BJ (cell line): ENCODE data around the gene NMRAL1. TPM values are rescaled to one million over a fixed set of nuclear protein-coding genes. Genes with fewer than 3 reads are reported as not detected.

Source experiments
- CTCF ChIA-PET: fragments of 350-600 bp; formaldehyde crosslinking; extraction: SDS; loops from one replicate; lab custom pipeline; 2021; ENCODE audit warnings: antibody characterized with exemption, inconsistent platforms; lab: Yijun Ruan, JAX
- POLR2A ChIA-PET: fragments of 300-600 bp; sonication (Branson Sonifier 250); formaldehyde crosslinking; extraction: SDS; loops from one replicate; lab custom pipeline; 2021; ENCODE audit warnings: antibody characterized with exemption; lab: Charles Lee
- DNase-seq: peaks from one replicate; pipeline ENCODE4 v3.0.0-alpha.2; 2011; ENCODE audit warnings: low read depth
- H3K27me3 ChIP-seq: 2 replicates; pipeline ENCODE4 v1.6.0; 2011; ENCODE audit warnings: low read length; ENCODE audit not compliant: control insufficient read depth, insufficient read depth
- H3K36me3 ChIP-seq: 2 replicates; pipeline ENCODE4 v1.5.1; 2011; ENCODE audit warnings: low read length; ENCODE audit not compliant: control insufficient read depth, insufficient read depth
- H3K4me3 ChIP-seq: 2 replicates; pipeline ENCODE4 v1.5.1; 2011; ENCODE audit warnings: low read depth, mild to moderate bottlenecking, control low read depth, low read length
- polyA plus RNA-seq: library from polyadenylated mRNA; depleted of rRNA; stranded (reverse); fragments of >200 nt; gene quantifications from 2 replicates; pipeline ENCODE4 v1.2.3, GENCODE V29; 2011
- TF ChIP-seq, protein P1 (sequence below): IDR thresholded peaks from 2 replicates; pipeline ENCODE4 v1.5.1; 2011; ENCODE audit warnings: low read depth, mild to moderate bottlenecking, control low read depth, inconsistent platforms, low read length, moderate library complexity; ENCODE audit not compliant: insufficient read depth

The NMRAL1 gene
- polyA plus RNA-seq, 1 experiment, result 78.0 TPM

DNA sequence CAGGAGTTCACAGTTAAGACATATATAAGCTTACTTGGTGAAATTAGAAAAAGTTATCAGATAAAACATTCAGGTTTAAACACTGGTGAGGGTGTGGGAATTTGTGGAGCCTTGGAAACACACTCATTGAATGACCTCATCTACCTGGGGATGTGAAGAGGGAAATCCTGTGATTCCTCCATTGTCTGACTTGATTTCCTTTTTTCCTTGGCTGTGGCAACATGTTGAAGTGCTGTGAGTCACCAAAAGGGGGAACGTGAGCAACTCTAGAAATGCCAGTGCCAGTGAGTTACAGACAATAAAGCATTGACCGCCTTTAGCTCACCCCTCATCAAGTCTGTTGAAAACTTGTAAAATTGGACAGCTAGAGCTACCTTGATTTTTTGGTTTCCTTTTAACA, 3.5 kb upstream of the NMRAL1 start:
- ChIA-PET POLR2A (no interaction called here), CTCF (interaction anchor here (0.6 to 3.8 kb wide), 5 partner anchors 8 to 254 kb away, joined by 3 to 23 read pairs (median 8); no protein-coding TSS in a partner anchor)
- H3K36me3 ChIP-seq, result no peaks in the 10 kb centered on the region
- TF ChIP-seq, protein P1, sequence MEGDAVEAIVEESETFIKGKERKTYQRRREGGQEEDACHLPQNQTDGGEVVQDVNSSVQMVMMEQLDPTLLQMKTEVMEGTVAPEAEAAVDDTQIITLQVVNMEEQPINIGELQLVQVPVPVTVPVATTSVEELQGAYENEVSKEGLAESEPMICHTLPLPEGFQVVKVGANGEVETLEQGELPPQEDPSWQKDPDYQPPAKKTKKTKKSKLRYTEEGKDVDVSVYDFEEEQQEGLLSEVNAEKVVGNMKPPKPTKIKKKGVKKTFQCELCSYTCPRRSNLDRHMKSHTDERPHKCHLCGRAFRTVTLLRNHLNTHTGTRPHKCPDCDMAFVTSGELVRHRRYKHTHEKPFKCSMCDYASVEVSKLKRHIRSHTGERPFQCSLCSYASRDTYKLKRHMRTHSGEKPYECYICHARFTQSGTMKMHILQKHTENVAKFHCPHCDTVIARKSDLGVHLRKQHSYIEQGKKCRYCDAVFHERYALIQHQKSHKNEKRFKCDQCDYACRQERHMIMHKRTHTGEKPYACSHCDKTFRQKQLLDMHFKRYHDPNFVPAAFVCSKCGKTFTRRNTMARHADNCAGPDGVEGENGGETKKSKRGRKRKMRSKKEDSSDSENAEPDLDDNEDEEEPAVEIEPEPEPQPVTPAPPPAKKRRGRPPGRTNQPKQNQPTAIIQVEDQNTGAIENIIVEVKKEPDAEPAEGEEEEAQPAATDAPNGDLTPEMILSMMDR, result peak; percentile 28; the same call in 1 of the 2 replicates
- DNase-seq, result no peak
- H3K4me3 ChIP-seq, result no peak overlapping the region
- H3K27me3 ChIP-seq, result no peaks in the 10 kb centered on the region

DNA sequence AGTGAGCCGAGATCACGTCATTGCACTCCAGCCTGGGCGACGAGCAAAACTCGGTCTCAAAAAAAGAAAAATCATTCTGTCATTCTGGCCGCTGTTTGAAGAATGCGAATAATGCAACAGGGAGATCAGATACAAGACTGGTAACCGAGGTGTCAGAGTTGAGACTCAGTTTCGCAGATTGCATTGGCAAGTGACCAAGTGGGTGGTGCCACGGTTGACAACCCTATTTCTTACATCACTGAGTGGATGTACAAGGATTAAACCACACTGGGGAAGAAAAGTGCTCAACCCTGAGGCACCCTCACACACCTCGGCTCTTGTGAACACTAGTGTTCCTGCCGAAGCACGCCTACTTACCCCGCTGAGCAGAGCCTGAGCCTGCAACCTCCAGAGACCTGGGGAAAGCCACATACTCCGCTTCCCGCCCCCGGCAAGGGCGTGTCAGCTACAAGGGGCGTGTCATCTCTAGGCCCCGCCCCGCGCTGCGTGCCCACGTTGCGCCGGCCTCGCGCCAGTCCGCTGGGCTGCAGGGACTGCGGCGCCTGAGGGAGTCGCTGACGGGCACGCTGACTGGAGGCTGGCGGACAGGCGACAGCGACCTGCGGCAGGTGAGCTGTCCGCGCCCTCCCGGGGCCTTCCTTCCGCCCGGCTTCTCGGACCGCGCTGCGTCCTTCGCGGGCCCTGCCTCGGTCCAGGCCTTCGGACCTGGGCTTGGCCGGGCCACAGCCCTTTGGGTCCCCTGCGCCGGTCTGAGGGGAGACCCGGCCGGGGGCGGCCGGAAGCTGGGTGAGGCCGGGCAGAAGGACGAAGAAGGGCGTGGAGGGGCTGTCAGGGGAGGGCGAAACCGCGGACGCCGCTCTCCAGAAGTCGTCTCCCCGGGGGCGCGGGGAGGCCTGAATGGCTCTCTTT, 1.7 kb upstream of the NMRAL1 start, which contains the start of gene HMOX2:
Gene HMOX2, plus strand, starts transcription at position 519 of the 909 bp plus-strand sequence. CDS start 29,127 bp downstream, outside the sequence.
- ChIA-PET CTCF (interaction anchor here (1.3 to 3.8 kb wide), 7 partner anchors 10 to 35 kb away, joined by 3 to 23 read pairs (median 4); no protein-coding TSS in a partner anchor), POLR2A (no interaction called here)
- no peaks in the 10 kb centered on the region for H3K36me3 ChIP-seq
- peak within 1 kb of the TSS; percentile 78 for H3K4me3 ChIP-seq
- TF ChIP-seq, protein P1, result peak; percentile 44
- DNase-seq, result no peak
- no peaks in the 10 kb centered on the region for H3K27me3 ChIP-seq

DNA sequence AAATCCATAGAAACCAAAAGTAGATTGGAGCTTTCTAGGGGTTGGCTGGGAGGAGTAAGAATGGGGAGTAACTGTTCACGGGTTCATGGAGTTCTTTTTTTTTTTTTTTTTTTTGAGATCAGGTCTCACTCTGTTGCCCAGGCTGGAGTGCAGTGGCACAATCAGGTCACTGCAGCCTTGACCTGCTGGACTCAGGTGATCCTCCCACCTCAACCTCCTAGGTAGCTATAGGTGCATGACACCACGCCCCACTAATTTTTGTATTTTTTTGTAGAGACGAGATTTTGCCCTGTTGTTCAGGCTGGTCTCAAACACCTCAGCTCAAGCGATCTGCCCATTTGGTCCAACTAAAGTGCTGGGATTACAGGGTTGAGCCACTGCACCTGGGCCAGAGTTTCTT, 1.5 kb downstream of the NMRAL1 start:
- H3K4me3 ChIP-seq, result no peak overlapping the region
- CTCF ChIA-PET, result interaction anchor here (0.6 to 1.7 kb wide), 2 partner anchors 22 to 29 kb away, joined by 3 to 4 read pairs; no protein-coding TSS in a partner anchor
- TF ChIP-seq, protein P1, result no peak
- H3K36me3 ChIP-seq, result peaks cover 5% of the 10 kb centered on the region
- no peak for DNase-seq
- H3K27me3 ChIP-seq, result no peaks in the 10 kb centered on the region
- POLR2A ChIA-PET, result no interaction called here

DNA sequence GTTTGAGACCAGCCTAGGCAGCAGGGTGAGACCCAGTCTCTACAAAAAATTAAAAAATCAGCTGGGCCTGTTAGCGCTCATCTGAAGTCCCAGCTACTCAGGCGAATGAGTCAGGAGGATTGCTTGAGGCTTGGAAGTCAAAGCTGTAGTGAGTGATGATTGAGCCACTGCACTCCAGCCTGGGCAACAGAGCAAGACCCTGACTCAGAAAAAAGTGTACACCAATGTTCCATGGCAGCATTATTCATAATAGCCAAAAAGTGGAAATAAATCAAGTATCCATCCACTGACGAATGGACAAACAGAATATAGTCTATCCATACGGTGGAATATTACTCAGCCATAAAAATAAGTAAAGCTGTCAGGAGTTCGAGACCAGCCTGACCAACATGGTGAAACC, 2.6 kb downstream of the NMRAL1 start:
- H3K36me3 ChIP-seq, result peaks cover 8% of the 10 kb centered on the region
- H3K27me3 ChIP-seq, result no peaks in the 10 kb centered on the region
- DNase-seq, result no peak
- CTCF ChIA-PET, result interaction anchor here (1.7 kb wide), 1 partner anchor 21 kb away, joined by 4 read pairs; no protein-coding TSS in a partner anchor
- TF ChIP-seq, protein P1, result no peak
- POLR2A ChIA-PET, result no interaction called here
- H3K4me3 ChIP-seq, result no peak overlapping the region

DNA sequence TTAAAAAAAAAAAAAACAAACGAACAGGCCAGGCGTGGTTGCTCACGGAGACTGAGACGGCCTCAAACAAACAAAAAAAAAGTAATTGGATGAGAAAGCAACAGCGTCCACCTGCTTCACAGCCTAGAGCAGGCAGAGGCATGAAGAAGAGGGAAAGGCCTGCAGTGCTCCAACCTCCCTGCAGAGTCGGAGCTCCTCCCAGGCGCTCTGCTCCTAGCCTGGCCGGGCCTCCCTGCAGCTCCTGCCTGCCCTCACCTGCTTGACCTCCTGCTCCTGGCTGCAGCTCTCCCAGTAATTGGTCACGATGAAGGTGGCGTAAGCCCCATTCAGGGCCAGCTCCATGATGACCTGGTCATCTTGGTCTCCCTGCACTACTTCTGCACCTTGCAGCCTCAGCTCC, 5.5 kb downstream of the NMRAL1 start:
- H3K36me3 ChIP-seq, result peaks cover 13% of the 10 kb centered on the region
- no peak for DNase-seq
- POLR2A ChIA-PET, result interaction anchor here (0.6 kb wide), 1 partner anchor 37 kb away, joined by 4 read pairs; no protein-coding TSS in a partner anchor
- CTCF ChIA-PET, result interaction anchor here (0.6 to 1.2 kb wide), 2 partner anchors 9 to 42 kb away, joined by 3 read pairs; no protein-coding TSS in a partner anchor
- no peak overlapping the region for H3K4me3 ChIP-seq
- no peaks in the 10 kb centered on the region for H3K27me3 ChIP-seq
- TF ChIP-seq, protein P1, result no peak
